GM23338 (cell line): ENCODE measurements around the gene SULT2A1. TPM values are rescaled to one million over a fixed set of nuclear protein-coding genes. Genes with fewer than 3 reads are reported as not detected.

ENCODE experiments used
- ATAC-seq: fragments of 200-7000 bp; cut with Tn5 transposase; 3 replicates; pipeline ENCODE4 v1.9.1; 2020
- DNase-seq: peaks from one replicate; pipeline ENCODE4 v3.0.0-alpha.2; 2015; ENCODE audit warnings: low spot score
- H2AFZ ChIP-seq: fragments of 200-600 bp; sonication (generic); 2 replicates; pipeline ENCODE4 v1.8.0; 2016; ENCODE audit warnings: antibody characterized with exemption, mild to moderate bottlenecking, moderate library complexity
- H3F3A ChIP-seq: fragments of 200-600 bp; sonication (generic); replicated peaks from 2 replicates; pipeline ENCODE4 v1.8.0; 2017; ENCODE audit warnings: antibody characterized with exemption, mixed run types, low read depth
- H3K27ac ChIP-seq: fragments of 200-600 bp; sonication (generic); 2 replicates; pipeline ENCODE4 v1.6.1; 2016; ENCODE audit warnings: low read depth
- H3K27me3 ChIP-seq: fragments of 200-600 bp; sonication (generic); 2 replicates; pipeline ENCODE4 v1.8.0; 2016; ENCODE audit warnings: mild to moderate bottlenecking, mixed run types, moderate library complexity; ENCODE audit not compliant: insufficient read depth
- H3K36me3 ChIP-seq: fragments of 200-600 bp; sonication (generic); 2 replicates; pipeline ENCODE4 v1.8.0; 2016; ENCODE audit warnings: mild to moderate bottlenecking; ENCODE audit not compliant: insufficient read depth
- H3K4me1 ChIP-seq: fragments of 200-600 bp; sonication (generic); 2 replicates; pipeline ENCODE4 v1.8.0; 2016; ENCODE audit warnings: mild to moderate bottlenecking, moderate library complexity; ENCODE audit not compliant: insufficient read depth
- H3K4me2 ChIP-seq: fragments of 200-600 bp; sonication (generic); 2 replicates; pipeline ENCODE4 v1.7.1; 2017; ENCODE audit warnings: mixed run types
- H3K4me3 ChIP-seq: fragments of 200-600 bp; sonication (generic); 2 replicates; pipeline ENCODE4 v1.6.1; 2016; ENCODE audit warnings: mixed run types
- H3K79me2 ChIP-seq: fragments of 200-600 bp; sonication (generic); replicated peaks from 2 replicates; pipeline ENCODE4 v1.8.0; 2017; ENCODE audit warnings: mild to moderate bottlenecking; ENCODE audit not compliant: insufficient read depth
- H3K9me2 ChIP-seq: fragments of 200-600 bp; sonication (generic); 2 replicates; pipeline ENCODE4 v1.8.0; 2017; ENCODE audit not compliant: insufficient read depth
- H4K20me1 ChIP-seq: fragments of 200-600 bp; sonication (generic); replicated peaks from 2 replicates; pipeline ENCODE4 v1.8.0; 2017; ENCODE audit warnings: mild to moderate bottlenecking; ENCODE audit not compliant: insufficient read depth
- H3K27ac Mint-ChIP-seq: 2 replicates; pipeline ENCODE4 v1.8.0; 2020; ENCODE audit warnings: inconsistent platforms, mild to moderate bottlenecking, moderate library complexity, mixed read lengths
- H3K27me3 Mint-ChIP-seq: 3 replicates; pipeline ENCODE4 v1.8.0; 2022; ENCODE audit warnings: low read depth, mild to moderate bottlenecking, moderate library complexity, mixed read lengths, inconsistent platforms; ENCODE audit not compliant: insufficient read depth, poor library complexity
- H3K36me3 Mint-ChIP-seq: 3 replicates; pipeline ENCODE4 v1.8.0; 2021; ENCODE audit warnings: low read depth, mild to moderate bottlenecking, inconsistent platforms, moderate library complexity, mixed read lengths
- H3K4me1 Mint-ChIP-seq: 3 replicates; pipeline ENCODE4 v1.8.0; 2020; ENCODE audit warnings: mild to moderate bottlenecking, inconsistent platforms, mixed read lengths
- H3K4me3 Mint-ChIP-seq: 3 replicates; pipeline ENCODE4 v1.8.0; 2021; ENCODE audit warnings: moderate library complexity, mild to moderate bottlenecking, inconsistent platforms, mixed read lengths
- H3K9me3 Mint-ChIP-seq: 3 replicates; pipeline ENCODE4 v1.8.0; 2020; ENCODE audit warnings: moderate library complexity, mild to moderate bottlenecking, inconsistent platforms, mixed read lengths
- ETS1 ChIP-seq: IDR thresholded peaks from 2 replicates; pipeline ENCODE4 v1.6.1; 2016; ENCODE audit warnings: antibody characterized with exemption
- EZH2 ChIP-seq: fragments of 200-600 bp; sonication (generic); IDR thresholded peaks from one replicate; pipeline ENCODE4 v1.8.0; 2017; ENCODE audit warnings: antibody characterized with exemption, mild to moderate bottlenecking, low read depth; ENCODE audit not compliant: unreplicated experiment
- EZH2phosphoT487 ChIP-seq: fragments of 200-600 bp; sonication (generic); IDR thresholded peaks from one replicate; pipeline ENCODE4 v1.8.1; 2018; ENCODE audit warnings: antibody characterized with exemption; ENCODE audit not compliant: unreplicated experiment
- JUNB ChIP-seq: IDR thresholded peaks from one replicate; pipeline ENCODE4 v1.6.1; 2016; ENCODE audit warnings: antibody characterized with exemption; ENCODE audit not compliant: unreplicated experiment
- POLR2AphosphoS5 ChIP-seq: IDR thresholded peaks from 2 replicates; pipeline ENCODE4 v1.6.1; 2016; ENCODE audit warnings: antibody characterized with exemption, low read depth
- ZNF114 ChIP-seq: fragments of 250-450 bp; sonication (Bioruptor Pico); IDR thresholded peaks from 2 replicates; pipeline ENCODE4 v1.5.0; 2020; ENCODE audit warnings: mild to moderate bottlenecking, moderate library complexity
- ZNF331 ChIP-seq: fragments of 250-450 bp; sonication (Bioruptor Pico); IDR thresholded peaks from 2 replicates; pipeline ENCODE4 v1.5.0; 2020; ENCODE audit warnings: low read depth, mild to moderate bottlenecking, moderate library complexity
- ZNF462 ChIP-seq: fragments of 250-450 bp; sonication (Bioruptor Pico); IDR thresholded peaks from 2 replicates; pipeline ENCODE4 v1.5.0; 2020; ENCODE audit warnings: mild to moderate bottlenecking, moderate library complexity
- long read RNA-seq: library from polyadenylated mRNA; unstranded; transcript quantifications from one replicate; pipeline ENCODE4 v2.0.0, GENCODE V29; 2020; ENCODE audit not compliant: unreplicated experiment
- polyA plus RNA-seq: library from polyadenylated mRNA; unstranded; fragments of >200 nt; fragmentation: Nextera tagmentation; extraction: Ambion mirVana; gene quantifications from 2 replicates; pipeline ENCODE4 v1.2.1, GENCODE V29; 2016
- total RNA-seq: library from RNA; depleted of rRNA; stranded (reverse); fragments of >200 nt; shearing (Covaris generic); gene quantifications from 2 replicates; pipeline ENCODE4 v1.2.3, GENCODE V29; 2014; rRNA removed
- TF ChIP-seq, protein P1 (sequence below): IDR thresholded peaks from one replicate; pipeline ENCODE4 v1.6.1; 2018; ENCODE audit warnings: antibody characterized with exemption; ENCODE audit not compliant: unreplicated experiment

Gene SULT2A1
- total RNA-seq (not detected in 2 replicates), polyA plus RNA-seq (not detected in 2 replicates)
- long read RNA-seq = 0 reads

DNA sequence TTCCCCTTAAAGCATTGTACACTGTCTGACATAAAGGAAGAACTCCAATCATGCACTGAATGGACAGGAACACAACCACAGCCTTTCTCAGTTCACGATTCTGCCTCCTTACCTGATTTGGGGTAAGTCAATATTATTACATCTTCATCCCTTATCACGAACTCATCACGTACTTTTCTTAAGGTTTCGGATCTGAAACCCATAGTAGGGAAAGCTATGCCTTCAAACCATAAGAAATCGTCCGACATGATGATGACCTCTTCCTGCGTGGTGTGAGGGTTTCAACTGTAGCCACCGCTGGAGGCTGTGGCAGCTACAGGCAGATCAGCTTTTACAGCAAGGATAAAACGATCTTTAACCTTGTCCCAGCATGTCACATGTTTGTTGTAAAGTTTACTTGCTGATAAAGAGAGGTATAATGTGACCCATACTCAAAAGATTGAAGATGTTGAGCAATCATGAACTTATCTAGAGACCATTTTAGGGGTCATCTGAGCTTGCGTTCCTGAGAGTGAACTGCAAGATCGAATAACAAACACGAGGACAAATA is at the start of gene SULT2A1:
Gene SULT2A1, minus strand, starts transcription at position 306 of the 550 bp plus-strand sequence. Its CDS starts 58 bp downstream, at position 248.
- H3K27me3 ChIP-seq = no peaks in the 10 kb centered on the region
- H3K79me2 ChIP-seq = no peaks in the 10 kb centered on the region
- H3K4me3 Mint-ChIP-seq = no peak within 1 kb of the TSS
- H2AFZ ChIP-seq = 0 out of 2 replicates have a peak within 1 kb of the TSS, but pooled peaks have one; percentile 14
- ATAC-seq (no peak), DNase-seq (no peak)
- H3F3A ChIP-seq = no peaks in the 10 kb centered on the region
- H3K36me3 Mint-ChIP-seq = peaks cover 4% of the 10 kb centered on the region; the same call in 1 of the 3 replicates
- no peak within 1 kb of the TSS for H3K27ac Mint-ChIP-seq
- TF ChIP-seq POLR2AphosphoS5 = no peak
- TF ChIP-seq ZNF331 (CRISPR knock-in tag) = no peak
- TF ChIP-seq EZH2 = no peak
- TF ChIP-seq ZNF114 (CRISPR knock-in tag) = no peak
- no peak for TF ChIP-seq ZNF462 (CRISPR knock-in tag)
- TF ChIP-seq EZH2phosphoT487 = no peak
- TF ChIP-seq, protein P1, sequence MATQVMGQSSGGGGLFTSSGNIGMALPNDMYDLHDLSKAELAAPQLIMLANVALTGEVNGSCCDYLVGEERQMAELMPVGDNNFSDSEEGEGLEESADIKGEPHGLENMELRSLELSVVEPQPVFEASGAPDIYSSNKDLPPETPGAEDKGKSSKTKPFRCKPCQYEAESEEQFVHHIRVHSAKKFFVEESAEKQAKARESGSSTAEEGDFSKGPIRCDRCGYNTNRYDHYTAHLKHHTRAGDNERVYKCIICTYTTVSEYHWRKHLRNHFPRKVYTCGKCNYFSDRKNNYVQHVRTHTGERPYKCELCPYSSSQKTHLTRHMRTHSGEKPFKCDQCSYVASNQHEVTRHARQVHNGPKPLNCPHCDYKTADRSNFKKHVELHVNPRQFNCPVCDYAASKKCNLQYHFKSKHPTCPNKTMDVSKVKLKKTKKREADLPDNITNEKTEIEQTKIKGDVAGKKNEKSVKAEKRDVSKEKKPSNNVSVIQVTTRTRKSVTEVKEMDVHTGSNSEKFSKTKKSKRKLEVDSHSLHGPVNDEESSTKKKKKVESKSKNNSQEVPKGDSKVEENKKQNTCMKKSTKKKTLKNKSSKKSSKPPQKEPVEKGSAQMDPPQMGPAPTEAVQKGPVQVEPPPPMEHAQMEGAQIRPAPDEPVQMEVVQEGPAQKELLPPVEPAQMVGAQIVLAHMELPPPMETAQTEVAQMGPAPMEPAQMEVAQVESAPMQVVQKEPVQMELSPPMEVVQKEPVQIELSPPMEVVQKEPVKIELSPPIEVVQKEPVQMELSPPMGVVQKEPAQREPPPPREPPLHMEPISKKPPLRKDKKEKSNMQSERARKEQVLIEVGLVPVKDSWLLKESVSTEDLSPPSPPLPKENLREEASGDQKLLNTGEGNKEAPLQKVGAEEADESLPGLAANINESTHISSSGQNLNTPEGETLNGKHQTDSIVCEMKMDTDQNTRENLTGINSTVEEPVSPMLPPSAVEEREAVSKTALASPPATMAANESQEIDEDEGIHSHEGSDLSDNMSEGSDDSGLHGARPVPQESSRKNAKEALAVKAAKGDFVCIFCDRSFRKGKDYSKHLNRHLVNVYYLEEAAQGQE = no peak
- no peak for TF ChIP-seq ETS1
- no peak for TF ChIP-seq JUNB
- no peak within 1 kb of the TSS for H3K27ac ChIP-seq
- no peaks in the 10 kb centered on the region for H4K20me1 ChIP-seq
- H3K4me3 ChIP-seq = no peak within 1 kb of the TSS
- peaks cover 4% of the 10 kb centered on the region; the same call in 2 of the 3 replicates for H3K9me3 Mint-ChIP-seq
- peaks cover 5% of the 10 kb centered on the region for H3K4me1 Mint-ChIP-seq
- 0 out of 2 replicates have a peak, but pooled peaks cover 3% of the 10 kb centered on the region for H3K9me2 ChIP-seq
- no peaks in the 10 kb centered on the region for H3K36me3 ChIP-seq
- H3K4me1 ChIP-seq = no peaks in the 10 kb centered on the region
- no peak within 1 kb of the TSS for H3K4me2 ChIP-seq
- H3K27me3 Mint-ChIP-seq = peaks cover 1% of the 10 kb centered on the region
